NCI-H524 (cell line): ENCODE measurements around the gene DENR.
A peak's percentile ranks its signal among the peaks of the same experiment; 100 is the strongest.
"Not testable (repeated sequence)": the region's sequence is repeated elsewhere in the genome, so short reads cannot be mapped to it uniquely, and the experiment has no call there.

Experiments
- DNase-seq, 2 experiments: peaks; one replicate each; lab custom pipeline; 2025; lab: John Stamatoyannopoulos, UW

Gene DENR

DNA sequence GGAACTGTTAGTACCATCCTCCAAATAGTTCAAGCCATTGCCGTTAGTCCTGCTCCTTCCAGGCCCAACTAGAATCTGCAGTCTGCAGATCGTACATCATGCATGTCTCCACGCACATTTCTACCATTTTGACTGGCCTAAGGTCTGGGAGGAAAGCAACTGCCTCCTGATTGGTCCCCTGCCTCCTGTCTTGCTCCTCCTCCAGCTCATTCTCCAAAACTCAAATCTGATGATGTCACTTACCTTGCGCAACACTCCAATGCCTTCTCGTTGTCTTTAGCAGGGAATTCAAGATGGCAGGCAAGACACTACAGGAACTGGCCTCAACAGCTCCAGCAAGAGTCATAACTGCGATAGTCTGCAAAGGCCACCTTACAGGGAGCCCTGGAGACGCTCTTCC lies 12.3 kb upstream of the DENR start:
- DNase-seq, result no peak

DNA sequence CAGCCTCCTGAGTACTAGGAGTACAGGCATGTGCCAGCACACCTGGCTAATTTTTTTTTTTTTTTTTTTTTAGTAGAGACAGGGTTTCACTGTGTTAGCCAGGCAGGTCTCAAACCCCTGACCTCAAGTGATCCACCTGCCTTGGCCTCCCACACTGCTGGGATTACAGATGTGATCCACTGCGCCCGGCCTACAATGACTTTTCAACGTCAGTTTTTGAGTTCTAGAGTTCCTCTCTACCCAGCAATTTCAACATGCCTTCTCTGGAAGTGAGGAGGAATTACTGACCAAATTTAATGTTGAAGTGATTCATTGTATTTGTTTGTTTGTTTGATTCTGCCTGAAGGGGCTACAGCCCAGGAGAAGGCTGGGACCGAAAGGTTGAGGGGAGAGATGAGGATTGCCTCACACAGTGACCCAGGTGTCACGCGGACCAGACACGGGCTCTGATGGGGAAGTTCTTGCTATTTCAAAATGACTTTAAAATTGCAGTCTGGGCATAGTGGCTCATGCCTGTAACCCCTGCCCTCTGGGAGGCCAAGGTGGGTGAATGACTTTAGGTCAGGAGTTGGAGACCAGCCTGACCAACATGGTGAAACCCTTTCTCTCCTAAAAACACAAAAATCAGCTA lies 8.6 kb upstream of the DENR start:
- no peak for DNase-seq

DNA sequence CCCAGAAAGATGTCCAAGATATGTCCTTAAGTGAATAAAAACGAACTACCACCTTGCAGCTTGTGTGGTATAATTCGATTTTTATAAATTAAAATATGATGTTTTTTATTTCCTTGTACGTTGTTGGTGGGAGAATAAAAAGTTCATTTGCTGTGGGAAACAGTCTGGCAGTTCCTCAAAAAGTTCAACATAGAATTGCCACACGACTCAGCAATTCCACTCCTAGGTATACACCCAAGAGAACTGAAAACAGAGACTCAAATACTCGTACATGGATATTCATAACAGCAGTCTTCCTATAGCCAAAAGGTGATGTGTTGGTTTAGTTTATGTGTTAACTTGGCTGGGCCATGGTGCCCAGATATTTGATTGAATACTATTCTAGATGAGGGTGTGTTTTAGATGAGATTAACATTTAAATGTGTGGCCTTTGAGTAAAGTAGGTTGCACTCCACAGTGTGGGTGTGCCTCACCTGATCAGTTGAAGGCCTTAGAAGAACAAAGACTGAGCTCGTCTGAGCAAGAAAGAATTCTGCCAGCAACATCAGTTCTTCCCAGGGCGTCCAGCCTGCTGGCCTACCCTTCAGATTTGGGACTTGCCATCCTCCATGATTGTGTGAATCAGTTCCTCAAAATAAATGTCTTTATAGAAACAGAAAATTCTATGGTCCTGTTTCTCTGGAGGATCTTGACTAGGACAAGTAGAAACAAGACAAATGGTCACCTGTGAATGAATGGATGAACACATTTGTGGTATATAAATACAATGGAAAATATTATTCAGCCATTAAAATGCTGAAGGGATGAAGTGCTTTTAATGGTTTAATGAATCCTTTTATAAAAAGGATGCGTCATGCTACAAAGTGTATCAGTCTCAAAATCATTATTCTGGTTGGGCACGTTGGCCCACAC lies 5.1 kb upstream of the DENR start:
- no peak for DNase-seq

DNA sequence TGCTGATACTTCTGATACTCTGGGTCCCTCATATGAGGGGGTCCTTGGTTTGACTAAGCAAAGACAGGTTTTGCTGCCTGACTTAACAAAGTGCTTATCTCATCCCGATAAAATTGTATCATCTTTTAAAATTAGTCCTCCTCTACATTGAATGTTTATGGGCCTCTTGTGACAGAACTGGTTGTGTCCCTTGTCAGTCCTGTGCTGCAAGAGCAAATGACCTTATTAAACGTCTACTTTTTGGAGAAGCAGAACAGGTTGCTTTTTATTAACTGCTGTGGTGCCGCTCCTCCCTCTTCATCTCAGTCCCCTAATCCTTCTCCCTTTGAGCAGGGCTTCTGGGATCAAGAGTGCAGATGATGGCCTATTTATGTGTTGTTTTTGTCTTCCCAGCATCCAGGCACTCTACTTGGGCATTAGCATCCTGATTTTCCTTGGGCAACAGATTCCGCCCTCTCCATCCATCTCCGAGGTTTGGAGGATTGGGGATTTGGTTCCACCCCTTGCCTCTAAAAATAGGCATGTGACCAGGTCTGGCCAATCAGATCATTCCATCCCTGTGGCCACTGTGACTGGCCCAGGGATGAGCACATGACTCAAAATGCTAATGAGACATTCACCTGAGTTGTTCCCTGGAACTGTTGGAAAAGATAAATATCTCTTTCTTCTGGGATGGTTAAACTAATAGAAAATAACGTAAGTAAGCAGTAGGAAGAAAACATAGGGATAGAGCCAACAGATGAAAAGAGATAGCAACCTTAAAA lies 2.9 kb upstream of the DENR start:
- DNase-seq, result peak; percentile 30 to 60

DNA sequence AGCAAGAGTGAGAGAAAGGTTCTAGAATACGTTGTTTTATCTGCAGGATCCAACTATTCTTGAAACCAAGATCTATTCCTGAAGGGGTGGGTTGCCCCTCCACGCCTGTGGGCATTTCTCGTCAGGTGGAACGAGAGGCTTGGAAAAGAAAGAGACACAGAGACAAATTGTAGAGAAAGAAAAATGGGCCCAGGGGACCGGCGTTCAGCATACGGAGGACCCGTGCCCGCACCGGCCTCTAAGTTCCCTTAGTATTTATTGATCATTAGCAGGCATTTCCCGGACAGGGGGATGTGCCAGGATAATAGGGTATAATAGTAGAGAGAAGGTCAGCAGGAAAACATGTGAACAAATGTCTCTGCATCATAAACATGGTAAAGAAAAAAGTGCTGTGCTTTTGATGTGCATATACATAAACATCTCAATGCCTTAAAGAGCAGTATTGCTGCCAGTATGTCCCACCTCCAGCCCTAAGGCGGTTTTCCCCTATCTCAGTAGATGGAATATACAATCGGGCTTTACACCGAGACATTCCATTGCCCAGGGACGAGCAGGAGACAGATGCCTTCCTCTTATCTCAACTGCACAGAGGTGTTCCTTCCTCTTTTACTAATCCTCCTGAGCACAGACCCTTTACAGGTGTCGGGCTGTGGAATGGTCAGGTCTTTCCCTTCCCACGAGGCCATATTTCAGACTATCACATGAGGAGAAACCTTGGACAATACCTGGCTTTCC lies 1.7 kb upstream of the DENR start:
- DNase-seq, result not testable (repeated sequence)

DNA sequence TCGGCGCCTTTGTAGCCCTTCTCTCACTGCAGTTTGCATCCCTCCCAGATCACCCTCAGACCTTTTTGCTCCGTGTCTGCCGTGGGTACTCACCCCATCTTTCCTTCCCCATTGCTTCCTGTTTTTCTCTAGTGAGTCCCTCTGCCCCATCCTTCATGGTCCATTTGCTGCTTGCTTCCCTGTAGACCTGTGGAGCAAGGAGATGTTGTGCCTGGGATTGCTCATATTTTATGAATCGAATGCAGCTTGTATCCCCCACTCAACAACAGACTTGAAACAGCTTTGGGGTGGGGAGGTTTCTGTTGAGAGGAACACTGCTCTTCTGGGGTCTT lies 661 bp downstream of the DENR start:
- DNase-seq, result peak in 1 of 2 experiments; percentile 30

DNA sequence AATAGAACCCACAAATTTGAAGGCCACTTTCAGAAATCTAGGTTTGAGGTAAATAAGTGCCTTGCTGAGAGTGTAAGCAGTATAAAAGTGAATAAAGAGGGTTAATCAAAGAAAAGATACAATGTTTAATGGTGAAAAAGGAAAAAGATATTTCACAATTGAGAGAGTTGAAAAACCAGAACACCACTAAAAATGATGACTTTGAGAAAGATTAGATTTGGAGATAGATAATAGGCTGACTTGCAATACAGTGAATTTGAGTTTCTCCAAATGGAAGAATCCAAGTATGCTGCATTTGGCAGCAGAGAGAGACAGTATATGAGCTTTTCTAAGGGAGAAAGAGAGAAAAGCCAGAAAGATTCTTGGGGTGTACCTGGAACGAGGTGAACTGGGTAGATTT lies 2.2 kb downstream of the DENR start:
- DNase-seq, result no peak

DNA sequence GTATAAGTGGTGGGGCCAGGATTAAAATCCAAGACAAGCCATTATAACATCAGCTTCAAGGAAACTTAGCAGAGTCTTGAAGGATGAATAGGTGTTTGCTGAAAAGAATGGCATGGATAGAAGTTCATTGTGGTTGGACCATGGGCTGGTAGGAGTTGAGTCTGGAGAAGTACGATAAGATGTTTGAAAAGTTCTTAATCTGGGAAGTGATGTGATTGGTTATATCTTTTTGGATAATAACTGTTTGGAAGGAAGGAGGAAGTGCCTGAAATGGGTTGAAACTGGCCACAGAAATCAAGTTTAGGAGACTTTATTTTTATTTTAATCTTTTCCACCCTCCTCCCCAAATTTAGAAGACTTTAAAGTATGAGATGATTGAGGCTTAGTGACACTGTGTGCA lies 4.9 kb downstream of the DENR start:
- DNase-seq, result no peak

DNA sequence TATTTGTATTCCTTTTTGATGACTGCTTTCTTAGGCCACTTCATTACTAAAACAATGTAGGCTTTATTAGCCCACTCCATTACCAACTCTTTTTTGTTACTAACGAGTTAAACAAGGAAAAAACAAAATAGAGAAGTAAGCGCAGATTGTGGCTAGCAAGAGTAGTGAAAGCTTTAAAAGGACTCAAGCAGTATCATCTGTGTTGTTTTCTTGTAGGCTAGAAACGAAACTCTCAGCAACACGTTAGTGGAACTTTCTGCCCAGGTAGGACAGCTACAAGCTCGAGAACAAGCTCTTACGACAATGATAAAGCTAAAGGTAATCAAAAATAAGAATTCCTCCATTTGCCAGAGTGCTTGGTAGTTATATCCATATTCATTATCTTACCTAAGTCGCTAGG lies 32.9 kb downstream of the DENR start:
- no peak for DNase-seq

DNA sequence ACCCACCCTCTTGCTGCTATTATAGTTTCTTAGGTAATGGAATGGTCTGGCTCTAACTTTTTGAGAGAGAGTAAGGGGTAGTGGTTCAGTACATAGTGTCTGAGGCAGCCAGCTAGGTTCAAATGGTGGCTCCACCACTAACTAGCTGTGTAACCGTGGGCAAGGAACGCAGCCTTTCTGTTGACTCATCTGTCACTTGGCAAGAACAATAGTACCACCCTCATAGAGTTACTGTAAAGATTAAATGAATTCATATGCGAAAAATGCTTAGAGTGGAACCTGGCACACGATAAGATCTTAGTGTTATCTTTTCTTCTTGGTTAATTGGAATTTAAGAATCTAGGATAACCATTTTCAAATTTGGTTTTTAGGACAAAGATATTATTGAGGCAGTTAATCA lies 35.8 kb downstream of the DENR start:
- no peak for DNase-seq

DNA sequence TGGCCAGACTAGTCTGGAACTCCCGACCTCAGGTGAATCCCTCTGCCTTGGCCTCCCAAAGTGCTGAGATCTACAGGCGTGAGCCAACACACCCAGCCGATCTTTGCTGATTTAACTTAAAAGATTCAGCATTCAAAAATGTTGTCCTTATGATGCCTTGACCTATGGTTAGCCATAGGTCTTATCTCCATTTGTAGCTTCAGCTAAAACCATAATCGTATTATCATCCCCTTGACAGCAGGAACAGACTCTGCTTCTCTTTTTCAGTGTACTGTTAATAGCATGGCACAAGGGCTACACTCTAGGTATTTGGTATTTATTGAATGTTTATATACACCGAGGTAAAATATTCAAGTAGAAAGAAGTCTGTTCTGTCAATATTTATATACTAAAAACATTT lies 37.0 kb downstream of the DENR start:
- DNase-seq, result no peak

DNA sequence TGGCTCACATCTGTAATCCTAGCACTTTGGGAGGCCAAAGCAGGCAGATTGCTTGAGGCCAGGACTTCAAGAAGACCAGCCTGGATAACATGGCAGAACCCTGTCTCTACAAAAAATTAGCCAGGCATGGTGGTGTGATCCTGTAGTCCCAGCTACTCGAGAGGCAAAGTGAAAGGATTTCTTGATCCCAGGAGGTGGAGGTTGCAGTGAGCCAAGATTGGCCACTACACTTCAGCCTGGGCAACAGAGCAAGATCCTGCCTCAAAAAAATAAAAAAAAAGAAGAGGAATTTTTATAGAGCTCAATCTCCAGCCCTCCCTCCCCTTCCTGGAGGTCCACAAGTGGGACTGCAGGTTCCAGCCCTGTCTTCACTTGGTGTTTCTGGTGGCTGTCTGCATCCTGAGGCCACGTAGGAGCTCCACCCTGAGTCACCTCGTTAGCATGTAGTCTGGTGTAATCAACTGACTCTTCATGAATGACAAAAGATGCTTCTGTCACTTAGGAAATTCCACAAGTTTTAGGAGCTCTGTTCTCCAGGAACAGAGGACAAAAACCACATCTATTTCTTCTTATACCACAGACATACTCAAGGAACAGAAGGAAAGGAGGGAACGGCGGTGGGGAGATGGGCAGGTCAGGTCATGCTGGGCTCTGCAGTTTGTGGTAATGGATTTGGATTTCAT lies 37.9 kb downstream of the DENR start:
- no peak for DNase-seq

DNA sequence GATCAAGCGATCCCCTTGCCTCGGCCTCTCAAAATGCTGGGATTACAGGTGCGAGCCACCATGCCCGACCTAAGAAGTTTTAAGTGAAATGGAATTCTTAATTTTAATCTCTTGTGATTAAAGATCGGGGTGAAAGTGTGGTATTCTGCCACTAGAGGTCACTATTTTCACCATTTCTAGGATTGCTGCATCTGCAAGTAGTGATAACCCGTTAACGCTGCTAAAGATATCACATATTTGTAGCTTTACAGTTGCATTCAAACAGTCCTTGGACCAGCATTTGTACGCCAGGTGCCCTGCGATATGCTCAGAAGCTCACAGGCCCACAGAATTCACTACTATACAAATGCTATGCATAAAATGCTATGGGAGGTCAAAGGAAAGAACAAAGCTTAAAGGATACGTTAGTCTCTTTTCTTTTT lies 41.1 kb downstream of the DENR start:
- DNase-seq, result peak in 1 of 2 experiments; percentile 53

DNA sequence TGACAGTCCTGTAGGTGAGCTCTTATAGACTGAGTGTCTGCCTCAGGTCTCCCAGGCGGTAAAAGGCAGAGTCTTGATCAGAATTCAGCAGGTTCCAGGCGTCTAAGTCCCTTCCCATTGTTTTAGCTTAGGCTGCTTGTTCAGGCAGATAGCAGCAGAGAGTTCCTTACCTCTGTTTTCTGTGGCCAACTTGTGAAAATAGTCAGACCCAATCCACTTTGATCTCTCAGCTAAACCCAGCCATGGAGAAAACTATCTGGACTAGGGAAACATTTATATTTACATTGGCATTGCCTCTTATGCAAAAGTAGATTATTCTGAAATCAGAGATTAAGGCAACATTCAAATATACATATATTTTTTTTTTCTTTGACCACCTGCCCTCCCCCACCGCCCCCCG lies 43.2 kb downstream of the DENR start:
- DNase-seq, result no peak

DNA sequence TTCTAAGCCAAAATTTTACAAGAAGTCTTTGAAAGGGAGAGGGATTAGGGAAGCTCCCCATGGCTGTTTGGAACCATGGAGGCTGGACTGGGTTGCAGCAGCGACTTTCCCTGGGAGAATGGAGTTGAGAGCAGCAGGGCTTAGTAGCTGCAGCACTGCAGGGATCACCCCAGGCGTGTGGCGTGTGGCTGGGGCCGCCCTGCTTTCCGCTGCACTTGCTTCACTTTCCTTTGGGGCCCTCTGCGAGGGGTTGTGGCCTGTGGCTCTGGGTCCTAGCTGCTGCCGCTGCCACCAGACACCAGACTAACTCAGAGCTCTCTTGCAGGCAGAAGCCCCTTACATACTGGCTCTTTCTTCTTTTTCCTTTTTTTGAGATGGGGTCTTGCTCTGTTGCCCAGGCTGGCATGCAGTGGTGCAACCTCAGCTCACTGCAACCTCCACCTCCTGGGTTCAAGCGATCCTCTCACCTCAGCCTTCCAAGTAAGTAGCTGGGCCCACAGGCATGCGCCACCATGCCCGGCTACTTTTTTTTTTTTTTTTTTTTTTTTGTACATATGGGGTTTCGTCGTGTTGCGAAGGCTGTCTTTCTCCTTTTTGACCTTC lies 47.1 kb downstream of the DENR start:
- DNase-seq, result no peak

DNA sequence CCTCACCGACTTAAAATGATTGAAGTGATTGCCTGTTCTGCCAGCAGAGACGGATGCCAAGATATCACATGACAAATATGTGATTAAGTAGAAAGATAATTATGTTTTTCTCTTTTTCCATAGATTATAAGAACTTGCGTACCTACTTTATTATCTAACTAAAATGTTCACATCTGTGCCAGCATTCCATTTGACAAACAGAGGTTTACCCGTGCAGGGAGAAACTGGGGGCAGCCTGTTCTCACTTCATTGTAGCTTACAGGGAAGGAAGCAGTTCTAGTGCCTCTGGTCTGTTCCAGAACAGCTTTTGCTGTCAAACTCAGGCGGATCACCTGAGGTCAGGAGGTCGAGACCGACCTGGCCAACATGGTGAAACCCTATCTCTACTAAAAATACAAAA lies 51.3 kb downstream of the DENR start:
- no peak for DNase-seq

DNA sequence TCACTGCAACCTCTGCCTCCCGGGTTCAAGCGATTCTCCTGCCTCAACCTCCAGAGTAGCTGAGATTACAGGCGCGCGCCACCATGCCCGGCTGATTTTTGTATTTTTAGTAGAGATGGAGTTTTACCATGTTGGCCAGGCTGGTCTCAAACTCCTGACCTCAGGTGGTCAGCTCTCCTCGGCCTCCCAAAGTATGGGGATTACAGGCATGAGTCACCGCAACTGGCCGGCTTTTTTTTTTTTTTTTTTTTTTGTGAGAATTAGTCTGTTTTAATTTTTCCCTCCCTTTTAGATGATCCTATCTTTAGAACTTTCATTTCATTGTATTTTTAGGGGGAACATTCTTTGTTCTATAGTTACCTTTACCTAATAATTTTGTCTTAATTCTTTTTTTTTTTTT lies 52.3 kb downstream of the DENR start:
- DNase-seq, result not testable (repeated sequence)

DNA sequence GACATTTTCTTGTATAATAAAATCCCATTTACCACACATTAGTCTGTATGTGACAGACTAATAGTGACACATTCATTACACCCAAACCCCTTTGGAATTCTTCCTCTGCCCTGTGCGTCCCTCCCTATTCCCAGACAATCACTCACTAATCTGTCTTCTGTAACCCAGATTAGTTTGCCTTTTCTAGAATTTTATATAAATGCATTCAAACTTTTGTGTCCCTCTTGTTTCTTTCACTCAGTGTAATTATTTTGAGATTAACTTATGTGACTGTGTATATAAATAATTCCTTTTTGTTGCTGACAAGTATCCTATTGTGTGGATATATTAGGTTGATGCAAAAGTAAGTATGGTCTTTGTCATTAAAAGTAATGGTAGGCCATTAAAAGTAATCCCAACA lies 55.0 kb downstream of the DENR start:
- DNase-seq, result no peak

DNA sequence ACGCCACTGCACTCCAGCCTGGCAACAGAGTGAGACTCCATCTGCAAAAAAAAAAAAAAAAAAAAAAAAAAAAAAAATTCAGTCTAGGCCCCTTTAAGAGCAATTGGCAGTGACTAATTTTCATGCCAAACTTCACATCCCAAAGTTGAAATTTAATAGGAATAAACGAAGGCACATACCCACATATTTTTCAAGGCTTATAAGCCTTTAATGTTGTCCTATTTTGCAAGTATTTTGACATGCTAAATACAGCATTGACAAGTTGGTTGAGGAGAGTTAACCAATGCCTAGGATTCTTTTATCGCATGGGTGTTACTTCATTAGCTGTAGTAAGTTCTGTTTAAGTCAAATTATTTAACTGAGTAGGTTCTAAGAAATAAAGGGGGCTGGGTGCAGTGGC lies 59.2 kb downstream of the DENR start:
- DNase-seq, result no peak

DNA sequence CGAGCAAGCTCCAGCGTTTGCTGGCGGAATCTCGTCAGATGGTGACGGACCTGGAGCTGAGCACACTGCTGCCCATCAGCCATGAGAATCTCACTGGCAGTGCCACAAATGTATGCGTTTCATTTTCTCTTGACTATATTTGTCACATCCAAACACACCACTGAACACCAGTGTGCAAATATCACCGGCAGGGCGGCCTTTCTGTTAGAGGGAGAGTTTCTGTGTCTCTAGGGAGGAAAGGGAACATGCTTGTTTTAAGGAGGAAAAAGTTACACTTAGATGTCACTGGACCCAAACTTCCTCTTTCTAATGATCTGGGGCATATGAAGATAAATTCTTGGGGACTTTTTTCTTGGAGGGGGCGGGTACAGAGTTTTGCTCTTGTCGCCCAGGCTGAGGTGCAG lies 60.7 kb downstream of the DENR start:
- no peak for DNase-seq

DNA sequence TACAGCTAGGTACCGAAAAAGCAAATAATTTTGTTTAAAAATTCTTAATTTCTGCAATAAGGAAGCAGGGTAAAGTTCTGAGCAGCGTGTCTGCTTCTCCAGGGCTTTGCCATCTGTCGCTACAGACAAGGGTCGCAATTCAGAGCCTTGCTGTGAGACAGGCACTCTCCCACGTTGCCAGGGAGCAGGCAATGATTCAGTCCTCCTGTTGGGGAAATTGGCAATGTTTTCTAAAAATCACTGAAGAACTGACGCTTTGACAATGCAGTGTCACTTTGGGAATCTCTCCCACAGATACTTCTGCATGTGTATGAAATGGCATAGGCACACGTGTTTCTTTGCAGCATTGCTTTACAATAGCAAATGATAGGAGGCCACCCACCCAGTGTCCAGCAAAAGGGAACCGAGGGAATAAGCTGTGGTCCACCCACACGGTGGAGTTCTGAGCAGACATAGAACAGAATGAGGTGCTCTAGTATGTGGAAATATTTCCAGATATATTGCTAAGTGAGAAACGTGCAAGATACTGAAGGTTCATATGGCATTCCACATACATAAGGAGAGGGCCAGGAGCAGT lies 66.7 kb downstream of the DENR start:
- peak; percentile 12 to 46 for DNase-seq
